Ishikawa (cell line): ENCODE data around the gene STIM1.
A peak's percentile ranks its signal among the peaks of the same experiment; 100 is the strongest.

ENCODE experiments used
- CREB1 ChIP-seq: IDR thresholded peaks from 2 replicates; pipeline ENCODE4 v1.6.1; 2012; ENCODE audit warnings: low read depth
- EGR1 ChIP-seq: IDR thresholded peaks from 2 replicates; pipeline ENCODE4 v1.6.1; 2012
- EP300 ChIP-seq: IDR thresholded peaks from 2 replicates; pipeline ENCODE4 v1.6.1; 2012; ENCODE audit warnings: borderline replicate concordance
- FOXM1 ChIP-seq: IDR thresholded peaks from 2 replicates; pipeline ENCODE4 v1.6.1; 2012; ENCODE audit warnings: low read depth, borderline replicate concordance
- NFIC ChIP-seq: IDR thresholded peaks from 2 replicates; pipeline ENCODE4 v1.6.1; 2012
- RAD21 ChIP-seq: IDR thresholded peaks from 2 replicates; pipeline ENCODE4 v1.6.1; 2012; ENCODE audit warnings: low read depth
- TAF1 ChIP-seq: IDR thresholded peaks from 2 replicates; pipeline ENCODE4 v1.6.1; 2012; ENCODE audit warnings: low read depth, mild to moderate bottlenecking
- TCF12 ChIP-seq: IDR thresholded peaks from 2 replicates; pipeline ENCODE4 v1.6.1; 2012; ENCODE audit warnings: low read depth
- TEAD4 ChIP-seq: IDR thresholded peaks from 2 replicates; pipeline ENCODE4 v1.6.1; 2012
- YY1 ChIP-seq: IDR thresholded peaks from 2 replicates; pipeline ENCODE4 v1.6.1; 2012; ENCODE audit warnings: low read depth
- ZBTB7A ChIP-seq: IDR thresholded peaks from 2 replicates; pipeline ENCODE4 v1.6.1; 2012; ENCODE audit warnings: low read depth
- TF ChIP-seq, protein P1 (sequence below): IDR thresholded peaks from 2 replicates; pipeline ENCODE4 v1.6.1; 2012
- TF ChIP-seq, protein P2 (sequence below): IDR thresholded peaks from 2 replicates; pipeline ENCODE4 v1.6.1; 2012; ENCODE audit warnings: low read depth, mild to moderate bottlenecking

DNA sequence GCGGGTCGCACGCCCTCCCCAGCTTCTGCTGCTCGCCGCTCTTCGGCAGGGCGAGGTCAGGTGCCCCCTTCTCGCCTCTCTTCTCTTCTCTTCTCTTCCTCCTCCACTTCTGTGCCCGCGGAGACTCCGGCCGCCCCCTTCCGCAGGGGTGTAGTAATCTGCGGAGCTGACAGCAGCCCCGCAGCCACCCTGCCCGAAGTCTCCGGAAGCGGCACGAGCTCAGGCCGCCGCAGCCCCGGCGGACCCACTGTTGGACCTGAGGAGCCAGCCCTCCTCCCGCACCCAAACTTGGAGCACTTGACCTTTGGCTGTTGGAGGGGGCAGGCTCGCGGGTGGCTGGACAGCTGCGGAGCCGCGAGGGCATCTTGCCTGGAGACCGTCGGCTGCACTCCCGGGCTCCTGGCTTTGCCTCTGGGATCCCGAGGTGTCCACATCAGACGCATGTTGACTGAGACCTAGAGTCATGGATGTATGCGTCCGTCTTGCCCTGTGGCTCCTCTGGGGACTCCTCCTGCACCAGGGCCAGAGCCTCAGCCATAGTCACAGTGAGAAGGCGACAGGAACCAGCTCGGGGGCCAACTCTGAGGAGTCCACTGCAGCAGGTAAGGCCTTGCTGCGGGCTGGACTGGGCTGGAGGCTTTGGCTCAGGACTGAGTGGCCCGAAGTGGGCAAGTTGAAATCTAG lies 486 bp downstream of the STIM1 start:
- TF ChIP-seq EP300 (no peak), NFIC (no peak), RAD21 (no peak), YY1 (no peak), CREB1 (no peak), ZBTB7A (peak; percentile 22; the same call in 1 of the 2 replicates), FOXM1 (no peak), EGR1 (no peak), TEAD4 (no peak), TAF1 (no peak), TCF12 (0 out of 2 replicates have a peak, but pooled peaks have one; percentile 26)
- TF ChIP-seq, protein P1, sequence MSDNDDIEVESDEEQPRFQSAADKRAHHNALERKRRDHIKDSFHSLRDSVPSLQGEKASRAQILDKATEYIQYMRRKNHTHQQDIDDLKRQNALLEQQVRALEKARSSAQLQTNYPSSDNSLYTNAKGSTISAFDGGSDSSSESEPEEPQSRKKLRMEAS: no peak; the same call in 1 of the 2 replicates
- TF ChIP-seq, protein P2, sequence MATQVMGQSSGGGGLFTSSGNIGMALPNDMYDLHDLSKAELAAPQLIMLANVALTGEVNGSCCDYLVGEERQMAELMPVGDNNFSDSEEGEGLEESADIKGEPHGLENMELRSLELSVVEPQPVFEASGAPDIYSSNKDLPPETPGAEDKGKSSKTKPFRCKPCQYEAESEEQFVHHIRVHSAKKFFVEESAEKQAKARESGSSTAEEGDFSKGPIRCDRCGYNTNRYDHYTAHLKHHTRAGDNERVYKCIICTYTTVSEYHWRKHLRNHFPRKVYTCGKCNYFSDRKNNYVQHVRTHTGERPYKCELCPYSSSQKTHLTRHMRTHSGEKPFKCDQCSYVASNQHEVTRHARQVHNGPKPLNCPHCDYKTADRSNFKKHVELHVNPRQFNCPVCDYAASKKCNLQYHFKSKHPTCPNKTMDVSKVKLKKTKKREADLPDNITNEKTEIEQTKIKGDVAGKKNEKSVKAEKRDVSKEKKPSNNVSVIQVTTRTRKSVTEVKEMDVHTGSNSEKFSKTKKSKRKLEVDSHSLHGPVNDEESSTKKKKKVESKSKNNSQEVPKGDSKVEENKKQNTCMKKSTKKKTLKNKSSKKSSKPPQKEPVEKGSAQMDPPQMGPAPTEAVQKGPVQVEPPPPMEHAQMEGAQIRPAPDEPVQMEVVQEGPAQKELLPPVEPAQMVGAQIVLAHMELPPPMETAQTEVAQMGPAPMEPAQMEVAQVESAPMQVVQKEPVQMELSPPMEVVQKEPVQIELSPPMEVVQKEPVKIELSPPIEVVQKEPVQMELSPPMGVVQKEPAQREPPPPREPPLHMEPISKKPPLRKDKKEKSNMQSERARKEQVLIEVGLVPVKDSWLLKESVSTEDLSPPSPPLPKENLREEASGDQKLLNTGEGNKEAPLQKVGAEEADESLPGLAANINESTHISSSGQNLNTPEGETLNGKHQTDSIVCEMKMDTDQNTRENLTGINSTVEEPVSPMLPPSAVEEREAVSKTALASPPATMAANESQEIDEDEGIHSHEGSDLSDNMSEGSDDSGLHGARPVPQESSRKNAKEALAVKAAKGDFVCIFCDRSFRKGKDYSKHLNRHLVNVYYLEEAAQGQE: no peak
